Kidney capillary endothelial cell (primary cell): ENCODE results near the gene PLK3.
A peak's percentile ranks its signal among the peaks of the same experiment; 100 is the strongest.
"Not testable (repeated sequence)": the region's sequence is repeated elsewhere in the genome, so short reads cannot be mapped to it uniquely, and the experiment has no call there.

Experiments used
- DNase-seq: peaks from one replicate; pipeline ENCODE4 v3.0.0-alpha.2; 2018; ENCODE audit warnings: low spot score

The PLK3 gene

DNA sequence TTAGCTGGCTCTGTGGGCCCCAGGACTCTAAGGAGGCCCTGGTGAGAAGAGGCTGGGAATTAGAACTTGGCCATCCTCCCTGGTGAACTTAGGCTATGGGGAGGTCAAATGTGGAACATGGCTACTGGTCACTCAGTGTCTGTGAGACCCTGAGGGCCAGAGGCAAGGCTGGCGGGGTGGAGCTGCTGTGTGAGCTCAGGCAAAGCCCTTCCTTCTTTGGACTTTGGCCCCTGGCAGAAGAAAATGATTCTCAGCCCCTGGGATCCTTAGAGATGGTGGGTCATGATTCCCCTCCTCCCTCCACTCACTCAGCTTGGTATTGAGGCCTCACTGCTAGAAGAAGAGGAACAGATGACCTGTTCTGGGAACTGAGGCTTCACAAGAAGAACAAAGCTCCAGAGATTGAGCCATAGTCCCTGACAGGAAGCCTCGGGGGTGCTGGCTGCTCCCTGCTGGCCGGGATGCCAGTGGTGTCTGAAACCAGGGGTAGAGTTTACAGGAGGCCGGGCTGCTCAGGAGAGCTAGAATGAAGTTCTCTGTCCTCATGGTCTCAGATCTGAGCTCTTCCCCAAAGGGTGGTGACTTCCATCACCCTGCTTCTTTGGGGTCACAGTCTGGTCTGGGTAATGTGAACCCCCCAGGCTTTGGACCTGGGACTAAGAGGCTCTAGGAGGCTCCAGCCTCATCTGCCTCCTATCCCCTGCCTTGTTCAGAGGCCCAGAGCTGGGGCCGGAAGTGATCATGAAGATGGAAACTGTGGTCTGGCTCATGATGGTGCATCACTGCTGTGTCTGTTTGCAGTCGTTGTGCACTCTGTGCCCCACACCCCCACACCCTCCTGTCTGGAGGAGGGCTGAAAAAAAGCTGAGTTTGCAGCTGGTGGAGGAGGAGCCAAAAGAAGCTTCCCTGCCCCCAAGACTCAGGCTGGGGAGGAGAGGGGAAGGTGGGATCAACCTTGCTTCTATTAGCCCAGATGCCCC is 9.1 kb downstream of the PLK3 start:
- no peak for DNase-seq

DNA sequence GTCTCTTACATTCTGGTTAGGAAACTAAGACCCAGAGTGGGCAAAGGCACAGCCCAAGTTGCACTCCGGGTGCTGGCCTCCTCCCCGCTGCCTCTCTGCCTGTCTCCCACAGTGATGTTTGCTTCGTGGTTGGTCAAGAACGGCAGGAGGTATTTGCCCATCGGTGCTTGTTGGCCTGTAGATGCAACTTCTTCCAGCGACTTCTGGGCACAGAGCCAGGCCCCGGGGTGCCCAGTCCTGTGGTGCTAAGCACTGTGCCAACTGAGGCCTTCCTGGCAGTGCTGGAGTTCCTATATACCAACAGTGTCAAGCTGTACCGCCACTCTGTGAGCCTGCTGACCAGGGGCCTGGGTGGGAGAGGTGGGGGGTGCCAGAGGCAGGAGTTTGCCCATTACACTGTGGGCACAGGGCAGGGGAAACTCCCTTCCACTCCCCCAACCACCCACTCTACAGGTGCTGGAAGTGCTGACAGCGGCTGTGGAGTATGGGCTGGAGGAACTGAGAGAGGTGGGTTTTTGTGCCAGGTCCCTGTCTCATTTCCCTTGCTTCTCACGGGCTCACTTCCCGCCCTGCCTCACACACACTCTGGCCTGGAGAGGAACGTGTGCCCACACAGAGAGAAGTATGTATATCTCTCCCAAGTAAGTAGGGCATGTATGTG is 10.1 kb downstream of the PLK3 start:
- no peak for DNase-seq

DNA sequence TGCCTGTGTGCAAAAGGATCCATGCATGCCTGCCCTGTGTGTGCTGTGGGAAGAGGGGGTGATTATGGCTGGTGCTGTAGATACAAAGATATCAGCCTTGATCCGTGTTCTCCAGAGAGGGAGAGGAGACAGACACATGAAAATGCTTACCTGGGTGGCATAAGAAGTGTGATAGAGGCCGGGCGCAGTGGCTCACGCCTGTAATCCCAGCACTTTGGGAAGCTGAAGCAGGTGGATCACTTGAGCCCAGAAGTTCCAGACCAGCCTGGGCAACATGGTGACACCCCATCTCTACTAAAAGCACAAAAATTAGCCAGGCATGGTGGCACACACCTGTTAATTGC is 10.6 kb downstream of the PLK3 start:
- not testable (repeated sequence) for DNase-seq

DNA sequence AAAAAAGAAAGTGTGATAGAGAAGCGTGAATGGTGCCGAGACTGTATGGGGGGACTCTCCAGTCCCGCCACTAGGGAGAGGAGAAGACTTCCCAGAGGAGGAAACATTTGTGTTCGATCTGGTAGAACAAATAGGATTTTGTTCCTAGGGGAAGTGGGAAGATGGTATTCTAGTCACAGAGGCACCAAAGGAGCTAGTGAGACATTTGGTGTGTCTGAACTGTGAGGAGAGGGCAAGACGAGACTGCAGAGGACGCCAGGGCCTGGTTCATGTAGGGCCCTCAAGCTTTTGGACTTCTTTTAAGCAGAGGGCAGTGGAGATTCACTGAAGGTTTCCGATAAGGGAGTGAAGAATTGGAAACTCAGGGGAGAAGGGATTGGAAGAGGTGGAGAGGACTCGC is 11.1 kb downstream of the PLK3 start:
- DNase-seq = no peak

DNA sequence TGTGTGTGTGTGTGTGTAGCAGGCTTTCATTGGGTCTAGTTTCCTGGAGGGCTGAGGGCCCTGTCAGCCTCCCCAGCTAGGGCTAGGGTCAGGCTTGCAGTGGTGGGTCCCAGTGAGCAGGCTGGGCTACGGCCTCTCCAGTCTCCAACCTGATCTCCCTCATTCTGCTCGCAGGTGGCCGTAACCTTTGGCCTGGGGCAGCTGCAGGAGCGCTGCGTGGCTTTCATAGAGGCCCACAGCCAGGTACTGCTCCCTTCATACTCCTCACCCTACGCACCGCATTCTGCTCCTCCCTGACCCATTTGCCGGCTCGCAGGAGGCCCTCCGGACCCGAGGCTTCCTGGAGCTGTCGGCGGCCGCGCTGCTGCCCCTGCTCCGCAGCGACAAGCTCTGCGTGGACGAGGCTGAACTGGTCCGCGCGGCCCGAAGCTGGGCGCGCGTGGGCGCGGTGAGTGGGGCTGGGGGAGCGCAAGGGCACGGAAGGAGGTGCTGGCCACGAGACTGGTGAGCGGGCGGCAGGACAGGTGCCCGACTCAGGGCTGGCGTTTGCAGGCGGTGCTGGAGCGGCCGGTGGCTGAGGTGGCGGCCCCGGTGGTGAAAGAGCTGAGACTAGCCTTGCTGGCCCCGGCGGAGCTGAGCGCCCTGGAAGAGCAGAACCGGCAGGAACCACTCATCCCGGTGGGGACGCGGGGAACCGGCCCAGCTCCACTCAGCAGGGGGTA is 12.8 kb downstream of the PLK3 start:
- DNase-seq = no peak

DNA sequence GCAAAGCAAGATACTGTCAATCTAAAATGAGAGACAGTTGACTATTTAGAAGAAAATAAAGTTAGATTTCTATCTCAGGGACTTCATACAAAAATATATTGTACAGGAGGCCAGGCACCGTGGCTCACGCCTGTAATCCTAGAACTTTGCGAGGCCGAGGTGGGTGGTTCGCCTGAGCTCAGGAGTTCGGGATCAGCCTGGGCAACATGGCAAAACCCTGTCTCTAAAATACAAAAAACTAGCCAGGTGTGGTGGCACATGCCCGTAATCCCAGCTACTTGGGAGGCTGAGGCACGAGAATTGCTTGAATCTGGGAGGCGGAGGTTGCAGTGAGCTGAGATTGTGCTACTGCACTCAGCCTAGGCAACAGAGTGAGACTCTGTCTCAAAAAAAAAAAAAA is 15.7 kb downstream of the PLK3 start:
- not testable (repeated sequence) for DNase-seq

DNA sequence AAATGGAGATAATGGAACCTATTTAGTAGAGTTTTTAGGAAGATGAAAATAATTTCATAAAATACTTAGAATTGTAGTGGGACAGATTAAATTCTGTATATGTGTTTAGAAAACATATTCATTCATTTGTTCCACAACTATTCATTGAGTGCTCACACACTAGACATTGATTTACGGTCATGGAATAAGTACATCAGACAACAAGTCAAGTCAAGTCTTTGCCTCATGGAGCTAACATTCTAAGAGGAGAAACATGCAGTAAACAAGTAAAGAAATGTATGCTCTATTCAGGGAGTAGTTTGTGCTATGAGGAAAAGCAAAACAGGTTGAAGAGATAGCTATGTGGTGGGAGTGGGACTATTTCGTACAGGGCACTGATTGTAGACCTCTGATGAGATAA is 17.1 kb downstream of the PLK3 start:
- DNase-seq = no peak

DNA sequence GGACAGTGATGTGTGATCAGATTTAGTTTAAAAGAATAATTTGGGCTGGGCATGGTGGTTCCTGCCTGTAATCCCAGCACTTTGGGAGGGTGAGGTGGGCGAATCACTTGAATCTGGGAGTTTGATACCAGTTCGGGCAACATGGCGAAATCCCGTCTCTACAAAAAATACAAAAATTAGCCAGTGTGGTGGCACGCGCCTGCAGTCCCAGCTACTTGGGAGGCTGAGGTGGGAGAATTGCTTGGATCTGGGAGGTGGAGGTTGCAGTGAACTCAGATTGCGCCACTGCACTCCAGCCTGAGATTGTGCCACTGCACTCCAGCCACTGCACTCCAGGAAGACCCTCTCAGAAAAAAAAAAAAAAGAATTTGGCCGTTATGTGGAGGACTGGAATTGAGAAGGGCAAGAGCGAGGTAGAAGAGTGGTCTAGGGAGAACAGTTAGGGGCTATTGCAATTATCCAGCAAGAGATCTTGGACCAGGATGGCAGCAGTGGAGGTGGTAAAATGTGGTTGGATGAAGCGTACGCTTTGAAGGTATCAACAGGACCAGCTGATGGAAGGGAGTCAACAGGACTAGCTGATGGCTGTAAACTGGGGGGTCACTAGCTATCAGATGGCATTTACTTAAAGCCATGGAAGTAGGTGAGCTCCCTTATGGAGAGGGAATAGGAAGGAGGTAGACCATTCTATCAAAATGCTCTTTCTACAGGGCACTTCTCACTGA is 17.8 kb downstream of the PLK3 start:
- no peak for DNase-seq

DNA sequence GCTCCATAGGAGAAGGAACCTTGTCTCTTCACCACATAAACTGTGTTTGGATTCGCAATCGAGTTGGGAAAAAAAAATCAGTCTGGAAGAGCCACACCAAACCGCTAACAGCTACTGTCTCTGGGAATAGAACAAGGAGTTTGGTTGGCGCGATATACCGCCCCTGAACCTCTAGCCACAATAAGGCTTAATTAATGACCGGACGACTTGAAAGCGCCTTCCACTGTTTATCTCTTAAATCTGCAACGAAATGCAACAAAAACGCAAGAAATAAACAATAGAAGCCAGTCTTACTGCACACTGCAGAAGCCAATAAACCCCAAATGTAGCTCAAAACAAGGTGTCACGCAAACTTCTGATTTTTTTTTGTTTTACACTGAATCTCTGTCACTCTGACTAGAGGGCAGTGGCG is 19.0 kb downstream of the PLK3 start:
- DNase-seq = no peak

DNA sequence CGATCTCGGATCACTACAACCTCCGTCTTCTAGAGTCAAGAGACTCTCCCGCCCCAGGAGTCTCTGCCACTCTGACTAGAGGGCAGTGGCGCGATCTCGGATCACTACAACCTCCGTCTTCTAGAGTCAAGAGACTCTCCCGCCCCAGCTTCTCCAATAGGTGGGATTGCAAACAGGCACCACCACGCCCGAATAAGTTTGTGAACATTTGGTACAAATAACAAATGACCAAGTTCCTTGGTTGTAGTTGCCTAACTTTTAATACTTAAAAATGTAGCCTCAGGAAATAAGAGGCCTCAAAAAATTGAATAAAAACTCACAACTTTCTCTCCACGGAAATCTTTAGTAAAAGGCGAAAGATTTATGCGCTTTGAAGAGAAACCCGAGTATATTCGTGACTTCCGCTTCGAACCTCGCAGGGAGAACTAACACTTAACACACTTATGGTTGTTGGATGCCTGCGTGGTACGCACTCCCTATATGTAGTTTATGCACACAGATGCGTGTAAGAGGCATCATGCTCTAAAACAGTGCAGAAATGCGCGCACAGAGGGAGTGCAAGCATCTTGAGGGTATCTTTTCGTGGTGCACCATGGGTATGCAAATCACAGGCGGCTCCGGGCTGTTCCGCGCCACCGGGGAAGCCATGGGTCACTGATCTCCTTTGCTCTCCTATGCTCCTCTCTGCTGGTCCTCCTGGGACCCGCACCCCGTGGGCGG is 19.6 kb downstream of the PLK3 start:
- DNase-seq = peak; percentile 91

DNA sequence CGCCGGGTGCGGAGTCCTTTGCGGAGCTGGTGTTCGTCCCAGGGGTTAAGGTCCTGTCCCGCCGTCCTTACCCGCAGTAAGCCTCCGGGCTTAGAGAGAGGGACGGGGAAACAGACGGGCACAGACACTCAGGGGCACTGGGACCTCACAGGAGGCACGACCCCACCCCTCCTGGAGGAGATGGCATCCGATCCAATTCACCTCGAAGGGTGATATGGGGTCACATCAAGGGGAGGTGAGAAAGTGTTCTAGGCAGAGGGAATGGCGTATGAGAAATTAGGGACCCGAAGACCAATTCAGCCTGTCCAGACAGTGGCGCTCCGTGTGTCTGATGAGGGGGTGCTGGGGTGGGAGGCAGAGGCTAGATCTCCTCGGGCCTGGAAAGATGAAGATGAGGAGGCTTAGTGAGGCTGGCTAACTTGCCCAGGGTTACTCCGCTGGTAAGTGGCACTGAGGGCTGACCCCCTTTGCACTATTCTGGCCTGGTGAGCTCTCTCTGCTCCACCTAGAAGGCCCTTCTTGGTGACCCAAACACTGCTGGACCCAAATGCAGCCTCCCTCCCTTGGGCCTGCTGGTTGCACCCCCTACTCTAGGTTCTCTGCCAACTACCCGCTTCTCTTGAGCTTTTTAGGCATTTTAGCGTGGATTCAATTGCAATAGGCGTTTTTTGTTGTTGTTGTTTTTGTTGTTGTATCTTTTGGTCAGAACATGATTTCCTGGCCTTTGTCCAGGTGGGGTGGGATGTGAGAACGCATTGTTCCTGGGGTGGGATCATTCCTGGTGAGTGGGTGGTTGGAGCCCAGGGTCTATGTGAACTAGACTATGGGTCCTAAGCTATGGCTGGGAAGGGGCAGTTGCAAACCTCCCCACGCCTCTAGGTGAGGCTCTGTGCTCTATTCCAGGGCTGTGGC is 20.4 kb downstream of the PLK3 start:
- no peak for DNase-seq

DNA sequence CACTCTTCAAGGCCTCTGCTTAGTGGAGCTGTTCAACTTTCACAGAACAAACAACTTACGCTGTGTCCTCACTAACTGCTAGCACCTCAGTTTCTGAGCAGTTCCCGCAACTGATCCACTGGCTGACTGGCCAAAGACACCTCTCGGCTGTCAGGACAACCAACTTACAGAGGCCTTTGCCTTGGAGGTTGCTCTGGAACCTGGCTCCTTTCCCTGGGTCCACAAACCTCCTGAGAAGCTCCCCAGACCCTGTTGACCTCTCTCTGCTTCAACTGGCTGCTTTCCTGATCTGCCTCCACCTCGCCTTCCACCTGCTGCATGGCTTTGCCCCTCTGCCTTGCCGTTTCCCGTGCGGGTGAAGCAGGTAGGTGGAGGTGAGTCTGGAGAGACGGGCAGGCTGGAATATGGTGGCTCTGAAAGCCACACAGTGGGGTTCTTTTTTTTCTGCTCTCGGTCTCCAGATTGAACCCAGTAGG is 21.1 kb downstream of the PLK3 start:
- DNase-seq = no peak

DNA sequence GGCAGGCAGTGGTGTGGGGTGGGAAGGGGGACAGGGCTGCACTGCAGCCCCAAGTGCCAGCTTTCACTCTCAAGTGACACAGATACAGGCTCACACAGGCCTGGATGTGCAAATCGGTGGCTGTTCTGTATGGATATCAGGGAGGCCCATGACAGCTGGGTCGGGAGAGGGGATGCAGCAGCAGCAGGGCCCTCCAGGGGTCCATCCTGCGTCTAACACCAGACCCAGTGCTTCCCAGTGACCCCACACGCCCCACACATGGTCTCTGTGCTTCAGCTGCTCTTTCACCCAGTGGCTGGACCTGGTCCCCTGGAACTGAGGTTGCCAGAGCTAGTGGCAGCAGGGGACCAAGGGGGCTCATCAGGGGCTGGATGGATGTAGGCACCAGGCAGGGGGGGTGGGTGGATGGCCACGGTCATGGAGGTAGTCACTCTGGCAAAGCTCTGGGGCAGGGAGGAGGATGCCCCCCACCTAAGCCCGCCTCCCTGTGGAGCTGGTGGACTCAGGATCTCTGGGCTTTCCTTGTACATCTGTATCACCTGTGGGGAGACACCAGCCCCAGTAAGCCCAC is 22.0 kb downstream of the PLK3 start:
- DNase-seq = no peak

DNA sequence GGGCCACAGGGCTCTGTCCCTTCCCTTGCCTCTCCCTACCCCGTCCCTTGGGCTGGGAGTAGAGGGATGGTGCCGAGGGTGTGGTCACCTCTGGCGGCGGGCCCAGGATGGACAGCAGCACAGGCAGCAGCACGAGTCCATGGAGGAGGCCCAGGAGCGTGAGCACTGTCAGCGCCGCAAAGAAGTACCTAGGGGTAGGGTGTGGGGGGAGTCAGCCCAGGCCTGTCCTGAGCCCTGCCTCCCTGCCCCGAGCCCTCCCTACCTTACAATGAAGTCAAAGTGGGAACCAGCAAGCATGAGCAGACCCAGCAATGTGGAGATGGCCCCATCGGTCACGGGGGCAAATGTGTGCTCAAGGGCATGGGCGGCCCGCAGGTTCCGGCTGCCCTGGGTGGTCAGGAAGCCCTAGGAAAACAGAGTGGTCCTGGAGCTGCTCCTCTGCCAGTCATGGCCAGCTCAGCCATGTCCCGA is 22.8 kb downstream of the PLK3 start:
- no peak for DNase-seq

DNA sequence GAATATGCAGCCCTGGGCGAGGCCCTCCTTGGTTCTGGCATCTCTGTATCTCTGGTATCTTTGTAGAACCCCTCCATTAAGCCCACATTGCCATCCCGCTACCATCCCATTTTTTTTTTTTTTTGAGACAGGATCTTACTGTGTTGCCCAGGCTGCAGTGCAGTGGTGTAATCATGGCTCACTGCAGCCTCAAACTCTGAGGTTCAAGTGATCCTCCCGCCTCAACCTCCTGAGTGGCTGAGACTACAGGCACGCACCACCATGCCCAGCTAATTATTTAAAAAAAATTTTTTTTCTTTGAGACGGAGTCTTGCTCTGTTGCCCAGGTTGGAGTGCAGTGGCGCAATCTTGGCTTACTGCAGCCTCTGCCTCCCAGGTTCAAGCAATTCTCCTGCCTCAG is 24.2 kb downstream of the PLK3 start:
- DNase-seq = not testable (repeated sequence)

DNA sequence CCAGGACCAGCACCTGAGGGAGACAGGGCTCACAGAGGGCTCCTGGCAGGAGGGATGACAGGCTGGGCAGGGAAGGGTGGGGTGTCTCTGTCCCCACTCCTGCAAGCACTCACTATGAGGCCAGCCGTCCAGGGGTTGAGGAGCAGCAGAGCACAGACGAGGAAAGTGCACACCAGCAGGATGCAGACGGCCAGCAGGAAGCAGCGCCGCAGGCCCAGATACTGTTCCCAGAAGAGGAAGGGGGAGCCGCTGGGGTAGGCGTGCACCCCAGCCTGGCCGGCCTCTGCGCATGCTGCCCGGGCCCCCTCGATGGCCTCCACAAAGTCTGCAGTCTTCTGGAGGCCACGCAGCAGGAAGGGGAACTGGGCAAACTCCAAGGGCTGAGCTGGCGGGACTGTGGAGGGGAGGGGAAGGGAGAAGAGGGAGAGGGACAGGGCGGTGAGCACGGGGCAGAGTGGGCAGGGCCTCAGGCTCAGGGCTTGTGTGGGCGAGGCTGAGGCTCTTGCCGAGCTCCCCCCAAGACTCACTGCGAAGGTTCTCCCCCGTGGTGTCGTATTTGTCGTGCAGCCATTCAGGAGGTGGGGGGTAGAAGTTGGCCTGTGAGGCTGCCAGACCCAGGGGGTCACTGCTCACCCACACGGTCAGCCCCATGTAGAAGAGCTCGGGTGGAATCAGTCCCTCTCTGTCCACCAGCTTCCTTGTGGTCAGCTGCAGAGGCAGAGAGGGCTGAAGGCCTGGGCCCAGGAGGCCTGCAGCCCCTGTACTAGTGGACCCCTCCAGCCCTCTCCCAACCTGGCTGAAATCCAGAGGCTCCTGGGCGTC is 26.4 kb downstream of the PLK3 start:
- DNase-seq = no peak

DNA sequence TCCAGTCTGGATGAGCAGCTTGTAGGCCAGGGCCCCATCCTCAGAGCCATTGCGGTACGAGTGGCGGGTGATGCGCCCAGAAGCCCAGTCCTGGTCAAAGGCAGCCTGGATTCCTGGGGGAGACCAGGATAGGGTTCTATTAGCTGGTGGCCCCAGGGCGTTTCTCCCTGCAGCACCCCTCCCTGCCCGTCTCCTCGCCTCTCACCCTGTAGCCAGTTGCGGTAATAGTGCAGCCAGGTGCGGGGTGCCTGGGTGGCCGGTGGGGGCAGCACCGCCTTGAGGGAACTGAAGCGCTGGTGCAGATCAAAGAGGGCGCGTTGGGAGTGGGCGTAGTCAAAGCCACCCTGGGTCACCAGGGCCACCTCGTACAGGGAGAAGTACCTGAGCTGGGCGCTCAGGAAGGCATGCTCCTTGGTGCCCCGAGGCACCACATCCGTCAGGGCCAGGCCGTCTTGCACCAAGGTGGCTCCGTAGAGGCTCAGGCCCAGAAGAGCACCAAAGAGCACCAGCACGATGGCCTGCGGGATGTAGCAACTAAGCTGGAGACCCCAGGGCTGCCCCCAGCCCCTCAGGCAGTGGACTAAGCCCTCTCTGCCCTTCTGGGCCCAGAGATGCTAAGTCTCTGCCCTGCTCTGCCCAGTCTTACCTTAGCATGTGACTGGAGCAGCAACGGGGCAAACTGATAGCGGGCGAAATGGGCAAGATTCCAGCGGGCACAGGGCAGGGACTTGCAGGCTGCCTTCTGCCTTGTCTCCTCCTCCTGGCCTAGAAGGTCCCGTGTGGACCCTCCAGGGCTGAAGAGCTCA is 27.2 kb downstream of the PLK3 start:
- no peak for DNase-seq
